HTR-8/SVneo (cell line): ENCODE results near the gene RAMP3.

Source experiments
- DNase-seq: peaks from one replicate; pipeline ENCODE4 v3.0.0; 2011; ENCODE audit warnings: low spot score, mixed read lengths; ENCODE audit not compliant: insufficient read length
- FAIRE-seq: peaks from 2 replicates; lab custom pipeline; 2011; peaks lifted over from hg19 to GRCh38; lab: Jason Lieb, UNC

RAMP3 gene

GRCh38 chr7:45216622-45217165, 59.1 kb downstream of the RAMP3 start:
- FAIRE-seq (no peak), DNase-seq (no peak)

- DNase-seq = peak; percentile 11
- FAIRE-seq = no peak
These were observed 59.8 kb downstream of the RAMP3 start for GRCh38 chr7:45217358-45217757.

GRCh38 chr7:45219130-45219529, 61.5 kb downstream of the RAMP3 start:
- DNase-seq (no peak), FAIRE-seq (no peak)

GRCh38 chr7:45219801-45220435, 62.3 kb downstream of the RAMP3 start:
- DNase-seq = no peak
- no peak for FAIRE-seq

- no peak for DNase-seq
- no peak for FAIRE-seq
These were observed 63.4 kb downstream of the RAMP3 start for GRCh38 chr7:45220846-45221618.

GRCh38 chr7:45221896-45222604, 64.5 kb downstream of the RAMP3 start:
- DNase-seq = no peak
- no peak for FAIRE-seq

- FAIRE-seq (no peak), DNase-seq (no peak)
These were observed 65.5 kb downstream of the RAMP3 start for GRCh38 chr7:45223078-45223477.

- no peak for FAIRE-seq
- no peak for DNase-seq
These were observed 66.4 kb downstream of the RAMP3 start for GRCh38 chr7:45223728-45224630.

GRCh38 chr7:45224832-45225231, 67.2 kb downstream of the RAMP3 start:
- no peak for FAIRE-seq
- no peak for DNase-seq

- DNase-seq (no peak), FAIRE-seq (peak; percentile 72)
These were observed 67.8 kb downstream of the RAMP3 start for GRCh38 chr7:45225311-45225947.

- FAIRE-seq = no peak
These were observed 68.4 kb downstream of the RAMP3 start for GRCh38 chr7:45225948-45226335.

GRCh38 chr7:45229156-45229920, 71.7 kb downstream of the RAMP3 start:
- FAIRE-seq (no peak), DNase-seq (no peak)

More at GRCh38 chr7:45225948-45226335, 68.4 kb downstream of the RAMP3 start:
- DNase-seq = no peak

GRCh38 chr7:45230083-45230482, 72.5 kb downstream of the RAMP3 start:
- FAIRE-seq (no peak), DNase-seq (no peak)

GRCh38 chr7:45230611-45231165, 73.1 kb downstream of the RAMP3 start:
- no peak for FAIRE-seq
- DNase-seq = no peak

GRCh38 chr7:45233249-45233775, 75.7 kb downstream of the RAMP3 start:
- no peak for FAIRE-seq

More at GRCh38 chr7:45233249-45233775, 75.7 kb downstream of the RAMP3 start:
- DNase-seq = no peak
